Measurements from ENCODE around the gene LILRA6. TPM values are rescaled to one million over a fixed set of nuclear protein-coding genes. Genes with fewer than 3 reads are reported as not detected.

LILRA6 gene
- total and polyA plus RNA-seq, 2 of the 13 experiments (the other 11 are each of a cell fraction or from before 2014, with no cell fraction given): not detected

- TF ChIP-seq HMGXB3 (CRISPR knock-in tag; IDR thresholded peaks at IDR 0.05; ENCODE audit: borderline replicate concordance) (no peak), ZBTB7B (CRISPR knock-in tag; IDR thresholded peaks at IDR 0.05) (no peak), E2F2 (CRISPR knock-in tag; IDR thresholded peaks at IDR 0.05; ENCODE audit: borderline replicate concordance) (no peak), GLMP (CRISPR knock-in tag; IDR thresholded peaks at IDR 0.05; ENCODE audit: borderline replicate concordance) (no peak), ZBED4 (CRISPR knock-in tag; IDR thresholded peaks at IDR 0.05; ENCODE audit: borderline replicate concordance) (no peak), ZNF639 (CRISPR knock-in tag; conservative IDR thresholded peaks at IDR 0.05) (no peak), TBP (CRISPR knock-in tag; IDR thresholded peaks at IDR 0.05) (no peak), FOSL1 (CRISPR knock-in tag; IDR thresholded peaks at IDR 0.05; ENCODE audit: borderline replicate concordance) (no peak), GFI1 (CRISPR knock-in tag; IDR thresholded peaks at IDR 0.05; ENCODE audit: borderline replicate concordance) (no peak; the same call in 1 of the 2 replicates)
- TF ChIP-seq, protein P1, sequence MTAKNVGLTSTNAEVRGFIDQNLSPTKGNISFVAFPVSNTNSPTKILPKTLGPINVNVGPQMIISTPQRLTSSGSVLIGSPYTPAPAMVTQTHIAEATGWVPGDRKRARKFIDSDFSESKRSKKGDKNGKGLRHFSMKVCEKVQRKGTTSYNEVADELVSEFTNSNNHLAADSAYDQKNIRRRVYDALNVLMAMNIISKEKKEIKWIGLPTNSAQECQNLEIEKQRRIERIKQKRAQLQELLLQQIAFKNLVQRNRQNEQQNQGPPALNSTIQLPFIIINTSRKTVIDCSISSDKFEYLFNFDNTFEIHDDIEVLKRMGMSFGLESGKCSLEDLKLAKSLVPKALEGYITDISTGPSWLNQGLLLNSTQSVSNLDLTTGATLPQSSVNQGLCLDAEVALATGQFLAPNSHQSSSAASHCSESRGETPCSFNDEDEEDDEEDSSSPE (CRISPR knock-in tag; IDR thresholded peaks at IDR 0.05): no peak
Measured at GRCh38 chr19:54190503-54191010, 52.0 kb downstream of the LILRA6 start (continued).

Data from HepG2 (cell line).